Esophagus squamous epithelium (tissue), 5 donors: ENCODE results near the gene C13orf42. TPM values are rescaled to one million over a fixed set of nuclear protein-coding genes. Genes with fewer than 3 reads are reported as not detected.

Source experiments
- DNase-seq: peaks from one replicate; lab custom pipeline; 2025; lab: John Stamatoyannopoulos, UW
- H3K27ac ChIP-seq, 4 donors: fragments of 200-600 bp; sonication (generic); one replicate each; pipeline ENCODE4 v1.5.1; 2016 to 2019; ENCODE audit warnings: mild to moderate bottlenecking in 1 of 4
- H3K27me3 ChIP-seq, 4 donors: fragments of 200-600 bp; sonication (generic); 1 replicate in 3 of 4; 2 replicates in 1 of 4; pipeline versions ENCODE4 v1.5.1 to v1.6.0; 2017 to 2021; ENCODE audit warnings: antibody characterized with exemption in 1 of 4
- H3K36me3 ChIP-seq, 3 donors: fragments of 200-600 bp; sonication (generic); one replicate each; pipeline ENCODE4 v1.5.1; 2016 to 2019
- H3K4me1 ChIP-seq, 3 donors: fragments of 200-600 bp; sonication (generic); one replicate each; pipeline ENCODE4 v1.5.1; 2017 to 2019
- H3K4me3 ChIP-seq, 4 donors: fragments of 200-600 bp; sonication (generic); 1 replicate in 3 of 4; 2 replicates in 1 of 4; pipeline ENCODE4 v1.5.1; 2016 to 2019; ENCODE audit warnings: mild to moderate bottlenecking in 2 of 4, moderate library complexity in 1 of 4
- H3K9me3 ChIP-seq, 3 donors: fragments of 200-600 bp; sonication (generic); one replicate each; pipeline ENCODE4 v1.5.1; 2016 to 2019
- POLR2A ChIP-seq, 4 donors: fragments of 450-650 bp; IDR thresholded peaks; one replicate each; pipeline ENCODE4 v1.6.1; 2017; ENCODE audit warnings: antibody characterized with exemption in 4 of 4, mild to moderate bottlenecking in 4 of 4, moderate library complexity in 3 of 4
- WGBS, 2 donors: methylation state at CpG; one replicate each; pipeline ENCODE4 v1.1.5; 2018; 5-methylcytosine and 5-hydroxymethylcytosine counted together
- intact Hi-C: fragments of 100-400 bp; cut with DNase I; formaldehyde crosslinking; loops from one replicate; pipeline ENCODE4 v1.15.0; 2022
- total RNA-seq, 4 donors: library from RNA; depleted of rRNA; stranded (reverse); fragments of >200 nt; gene quantifications; one replicate each; pipeline ENCODE4 v1.1.0, GENCODE V29; 2016
- TF ChIP-seq, protein P1 (sequence below), 6 experiments: fragments of 450-650 bp in 4 of 6; fragments of 200-600 bp in 2 of 6; sonication (generic) in 2 of 6; IDR thresholded peaks; one replicate each; pipeline ENCODE4 v1.5.1; 2016 to 2019; ENCODE audit warnings: antibody characterized with exemption in 6 of 6, mild to moderate bottlenecking in 4 of 6, moderate library complexity in 4 of 6
- donor health status: DM: yes; HTN: yes; CAD: no.

C13orf42 gene
- total RNA-seq, 4 donors from 2014 or later: not detected

DNA sequence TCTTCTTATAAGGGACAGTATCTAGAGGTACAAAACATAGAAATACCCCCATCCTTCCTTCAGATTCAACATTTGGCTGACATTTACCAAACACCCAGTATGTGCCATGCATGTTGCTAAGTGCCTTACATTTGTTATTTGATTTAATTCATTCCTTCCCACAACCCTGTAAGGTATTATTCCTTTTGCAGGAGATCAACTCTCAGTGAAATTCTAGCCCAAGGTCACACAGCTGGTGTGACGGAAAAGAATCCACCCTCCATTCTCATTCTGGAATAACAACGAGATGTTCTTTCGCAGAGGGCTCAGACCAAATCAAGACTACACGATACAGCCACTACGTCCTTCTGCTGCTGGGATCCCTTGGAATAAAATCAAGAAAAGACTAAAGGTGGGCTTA lies 67.8 kb downstream of the C13orf42 start:
- H3K27me3 ChIP-seq: no peaks in the 10 kb centered on the region
- no peaks in the 10 kb centered on the region for H3K9me3 ChIP-seq
- DNase-seq: no peak
- no peak overlapping the region for H3K4me3 ChIP-seq
- intact Hi-C loops: no loop called here
- no peaks in the 10 kb centered on the region for H3K4me1 ChIP-seq
- no peak overlapping the region for H3K27ac ChIP-seq
- no peaks in the 10 kb centered on the region for H3K36me3 ChIP-seq
- TF ChIP-seq, protein P1, sequence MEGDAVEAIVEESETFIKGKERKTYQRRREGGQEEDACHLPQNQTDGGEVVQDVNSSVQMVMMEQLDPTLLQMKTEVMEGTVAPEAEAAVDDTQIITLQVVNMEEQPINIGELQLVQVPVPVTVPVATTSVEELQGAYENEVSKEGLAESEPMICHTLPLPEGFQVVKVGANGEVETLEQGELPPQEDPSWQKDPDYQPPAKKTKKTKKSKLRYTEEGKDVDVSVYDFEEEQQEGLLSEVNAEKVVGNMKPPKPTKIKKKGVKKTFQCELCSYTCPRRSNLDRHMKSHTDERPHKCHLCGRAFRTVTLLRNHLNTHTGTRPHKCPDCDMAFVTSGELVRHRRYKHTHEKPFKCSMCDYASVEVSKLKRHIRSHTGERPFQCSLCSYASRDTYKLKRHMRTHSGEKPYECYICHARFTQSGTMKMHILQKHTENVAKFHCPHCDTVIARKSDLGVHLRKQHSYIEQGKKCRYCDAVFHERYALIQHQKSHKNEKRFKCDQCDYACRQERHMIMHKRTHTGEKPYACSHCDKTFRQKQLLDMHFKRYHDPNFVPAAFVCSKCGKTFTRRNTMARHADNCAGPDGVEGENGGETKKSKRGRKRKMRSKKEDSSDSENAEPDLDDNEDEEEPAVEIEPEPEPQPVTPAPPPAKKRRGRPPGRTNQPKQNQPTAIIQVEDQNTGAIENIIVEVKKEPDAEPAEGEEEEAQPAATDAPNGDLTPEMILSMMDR (IDR thresholded peaks at IDR 0.05): no peak
- TF ChIP-seq POLR2A (IDR thresholded peaks at IDR 0.05): no peak
- 76 to 80% methylated on average over 5 of the region's 5 CpGs for WGBS, 2 donors

DNA sequence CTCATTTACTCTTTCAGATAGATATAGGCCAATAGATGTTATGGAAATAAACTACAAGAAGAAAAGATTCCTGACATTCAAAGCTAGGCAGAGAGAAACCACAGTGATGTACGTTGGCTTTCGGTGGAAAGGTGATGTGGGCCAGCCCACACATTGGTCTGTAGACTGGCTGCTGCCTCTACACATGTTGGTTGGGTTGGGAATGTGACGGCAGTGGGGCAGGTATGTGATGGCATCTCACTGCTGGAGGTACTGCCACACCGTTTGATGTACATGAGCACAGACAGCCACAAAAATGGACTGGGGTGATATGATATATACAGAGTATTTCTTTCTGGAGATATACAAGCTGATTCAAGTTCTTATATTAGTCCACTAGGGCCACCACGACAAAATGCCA lies 69.4 kb downstream of the C13orf42 start:
- DNase-seq: no peak
- Histone ChIP-seq H3K27me3 (no peaks in the 10 kb centered on the region), H3K36me3 (no peaks in the 10 kb centered on the region), H3K9me3 (no peaks in the 10 kb centered on the region), H3K4me1 (no peaks in the 10 kb centered on the region), H3K27ac (no peak overlapping the region), H3K4me3 (no peak overlapping the region)
- TF ChIP-seq, protein P1 (IDR thresholded peaks at IDR 0.05): no peak
- no peak for TF ChIP-seq POLR2A (IDR thresholded peaks at IDR 0.05)
- WGBS, 2 donors: 70 to 71% methylated on average over 5 of the region's 5 CpGs
- intact Hi-C loops: no loop called here

DNA sequence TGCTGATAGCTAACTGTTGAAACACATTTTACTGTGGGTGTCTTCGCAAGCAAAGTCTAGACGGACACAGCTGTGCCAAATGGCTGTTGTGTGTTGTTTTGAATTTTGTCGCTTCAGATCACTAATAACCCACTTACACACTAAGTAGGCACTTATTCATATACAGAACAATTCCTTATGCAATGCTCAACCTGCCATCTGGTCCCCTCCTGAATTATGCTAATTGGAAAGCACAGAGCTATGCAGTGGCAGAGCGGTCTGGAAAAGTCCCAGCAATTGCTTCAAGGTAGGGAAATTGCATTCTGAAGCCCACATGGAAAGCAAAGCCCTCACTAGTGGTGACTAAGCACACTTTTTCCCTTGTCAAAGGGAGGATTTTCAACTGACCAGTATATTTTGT lies 69.9 kb downstream of the C13orf42 start:
- no peaks in the 10 kb centered on the region for H3K27me3 ChIP-seq
- H3K4me3 ChIP-seq: no peak overlapping the region
- intact Hi-C loops: no loop called here
- no peaks in the 10 kb centered on the region for H3K9me3 ChIP-seq
- no peak overlapping the region for H3K27ac ChIP-seq
- H3K4me1 ChIP-seq: no peaks in the 10 kb centered on the region
- DNase-seq: no peak
- TF ChIP-seq, protein P1 (IDR thresholded peaks at IDR 0.05): no peak
- no peak for TF ChIP-seq POLR2A (IDR thresholded peaks at IDR 0.05)
- H3K36me3 ChIP-seq: no peaks in the 10 kb centered on the region
- 92 to 93% methylated on average over 4 of the region's 4 CpGs for WGBS, 2 donors

DNA sequence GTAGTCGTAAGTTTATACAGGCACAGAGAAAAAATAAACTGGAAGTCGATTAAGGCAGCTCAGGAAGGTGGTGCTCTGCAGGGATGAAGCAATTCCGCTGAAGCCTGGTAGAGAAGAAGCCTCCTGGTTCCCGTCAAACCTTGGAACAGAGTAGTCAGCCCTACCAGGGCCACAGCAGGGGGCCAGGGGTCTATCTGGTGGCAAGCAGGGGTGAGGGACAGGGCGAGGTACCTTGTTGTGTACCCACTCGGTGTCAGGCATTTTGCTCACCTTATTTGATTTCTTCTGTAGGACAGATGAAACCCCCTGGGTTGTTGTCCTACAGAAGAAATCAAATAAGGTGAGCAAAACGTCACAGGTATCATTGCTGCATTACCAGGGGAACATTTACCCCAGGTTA lies 70.6 kb downstream of the C13orf42 start:
- WGBS, 2 donors: 51 to 77% methylated on average over 7 of the region's 7 CpGs
- TF ChIP-seq, protein P1 (IDR thresholded peaks at IDR 0.05): no peak
- TF ChIP-seq POLR2A (IDR thresholded peaks at IDR 0.05): no peak
- intact Hi-C loops: no loop called here

DNA sequence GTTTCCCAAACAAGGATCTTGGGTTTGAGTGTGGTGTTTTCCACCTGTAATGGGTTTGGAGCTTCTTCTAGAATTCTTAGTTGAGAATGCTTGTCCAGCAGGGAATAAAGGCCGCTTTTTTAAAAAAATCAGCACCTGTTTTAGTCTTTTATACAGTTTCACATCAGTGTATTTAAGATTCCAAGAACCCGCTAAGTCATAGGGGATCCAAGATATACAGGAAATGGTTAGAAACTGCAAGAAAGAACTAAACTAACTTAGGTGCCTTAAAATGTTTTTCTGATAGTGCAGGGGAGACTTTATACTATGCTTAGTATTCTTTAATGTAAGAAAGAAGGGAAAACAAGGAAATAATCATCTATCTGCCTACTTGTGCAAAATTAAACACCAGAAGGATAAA lies 74.7 kb downstream of the C13orf42 start:
- no peak for TF ChIP-seq POLR2A (IDR thresholded peaks at IDR 0.05)
- TF ChIP-seq, protein P1 (IDR thresholded peaks at IDR 0.05): no peak
- intact Hi-C loops: no loop called here
- Histone ChIP-seq H3K27ac (no peak overlapping the region), H3K4me1 (no peaks in the 10 kb centered on the region), H3K36me3 (no peaks in the 10 kb centered on the region), H3K9me3 (no peaks in the 10 kb centered on the region), H3K27me3 (no peaks in the 10 kb centered on the region), H3K4me3 (no peak overlapping the region)
- DNase-seq: no peak
- WGBS, 2 donors: 63 to 83% methylated on average over 2 of the region's 2 CpGs

More for the DNA sequence above, 70.6 kb downstream of the C13orf42 start:
- Histone ChIP-seq H3K4me3 (no peak overlapping the region), H3K27ac (no peak overlapping the region), H3K27me3 (no peaks in the 10 kb centered on the region), H3K9me3 (no peaks in the 10 kb centered on the region), H3K4me1 (no peaks in the 10 kb centered on the region), H3K36me3 (no peaks in the 10 kb centered on the region)
- DNase-seq: no peak
